MCF 10A (cell line): ENCODE data around the gene TEX10. TPM values are rescaled to one million over a fixed set of nuclear protein-coding genes. Genes with fewer than 3 reads are reported as not detected.
A peak's percentile ranks its signal among the peaks of the same experiment; 100 is the strongest.
"Not testable (repeated sequence)": the region's sequence is repeated elsewhere in the genome, so short reads cannot be mapped to it uniquely, and the experiment has no call there.

ENCODE experiments used
- BruUV-seq: library from RNA; stranded (reverse); fragments of 400-500 nt; replicated peaks from 2 replicates; lab custom pipeline; 2021; lab: Mats Ljungman, UMichigan
- CTCF ChIA-PET: fragments of 300-600 bp; sonication (Branson Sonifier 250); formaldehyde crosslinking; extraction: SDS; loops from one replicate; lab custom pipeline; 2021; ENCODE audit warnings: antibody characterized with exemption, inconsistent platforms; lab: Yijun Ruan, JAX
- POLR2A ChIA-PET: fragments of 300-600, 350-650 bp; sonication (Branson Sonifier 250); formaldehyde crosslinking; extraction: SDS; loops from one replicate; lab custom pipeline; 2020; ENCODE audit warnings: antibody characterized with exemption, inconsistent platforms; lab: Yijun Ruan, JAX
- DNase-seq: peaks from one replicate; pipeline ENCODE4 v3.0.0-alpha.2; 2018; ENCODE audit not compliant: unreplicated experiment
- H3K27ac Mint-ChIP-seq: one replicate; pipeline ENCODE4 v1.8.0; 2022; ENCODE audit warnings: mild to moderate bottlenecking, low read depth, mixed read lengths; ENCODE audit not compliant: unreplicated experiment
- H3K27me3 Mint-ChIP-seq: one replicate; pipeline ENCODE4 v1.8.0; 2022; ENCODE audit warnings: mixed read lengths; ENCODE audit not compliant: insufficient read depth, unreplicated experiment
- H3K36me3 Mint-ChIP-seq: one replicate; pipeline ENCODE4 v1.8.0; 2022; ENCODE audit warnings: mild to moderate bottlenecking, moderate library complexity, mixed read lengths; ENCODE audit not compliant: insufficient read depth, unreplicated experiment
- H3K4me1 Mint-ChIP-seq: one replicate; pipeline ENCODE4 v1.8.0; 2022; ENCODE audit warnings: mixed read lengths; ENCODE audit not compliant: insufficient read depth, unreplicated experiment
- H3K4me3 Mint-ChIP-seq: one replicate; pipeline ENCODE4 v1.8.0; 2022; ENCODE audit warnings: mild to moderate bottlenecking, moderate library complexity, mixed read lengths; ENCODE audit not compliant: unreplicated experiment
- H3K9me3 Mint-ChIP-seq: one replicate; pipeline ENCODE4 v1.8.0; 2022; ENCODE audit warnings: mixed read lengths; ENCODE audit not compliant: unreplicated experiment
- CTCF ChIP-seq: fragments of 200-600 bp; IDR thresholded peaks from one replicate; pipeline ENCODE4 v1.8.0; 2022; ENCODE audit warnings: antibody characterized with exemption, mild to moderate bottlenecking; ENCODE audit not compliant: unreplicated experiment
- intact Hi-C: fragments of 100-400 bp; cut with micrococcal nuclease; formaldehyde crosslinking; loops from 2 replicates; pipeline ENCODE4 v1.14.1; 2022
- total RNA-seq: library from RNA; stranded (reverse); gene quantifications from 2 replicates; pipeline ENCODE4 v1.2.3, GENCODE V29; 2022

Gene TEX10
- total RNA-seq, 1 experiment from 2014 or later, result 38.2 TPM

- Mint-ChIP-seq H3K4me3 (no peak overlapping the region), H3K9me3 (no peaks in the 10 kb centered on the region), H3K27ac (peak overlapping the region; percentile 11), H3K36me3 (peaks cover 84% of the 10 kb centered on the region), H3K27me3 (no peaks in the 10 kb centered on the region), H3K4me1 (peaks cover 24% of the 10 kb centered on the region)
- no peak for DNase-seq
- POLR2A ChIA-PET, result interaction anchor here (0.7 to 3.6 kb wide), 2 partner anchors 8 to 10 kb away, joined by 3 to 20 read pairs; partner anchors contain the start of gene TEX10
- CTCF ChIA-PET, result interaction anchor here (6.5 kb wide), 1 partner anchor 17 kb away, joined by 44 read pairs; no protein-coding TSS in a partner anchor
- no peak for TF ChIP-seq CTCF
- BruUV-seq, result no TSS peak
- intact Hi-C loops, result no loop called here
Measured at GRCh38 chr9:100341889-100342288, 10.9 kb downstream of the TEX10 start.

GRCh38 chr9:100340224-100340623 is 12.5 kb downstream of the TEX10 start:
- intact Hi-C loops, result no loop called here
- POLR2A ChIA-PET, result interaction anchor here (0.9 kb wide), 1 partner anchor 9 kb away, joined by 4 read pairs; no protein-coding TSS in a partner anchor

GRCh38 chr9:100338736-100339135 is 14.0 kb downstream of the TEX10 start:
- ChIA-PET CTCF (interaction anchor here (1.0 to 5.1 kb wide), 3 partner anchors 11 to 973 kb away, joined by 4 to 67 read pairs (median 4); no protein-coding TSS in a partner anchor), POLR2A (interaction anchor here (2.2 kb wide), 1 partner anchor 13 kb away, joined by 13 read pairs; the partner anchor contains the start of gene TEX10)
- DNase-seq, H3K4me3 Mint-ChIP-seq, H3K27ac Mint-ChIP-seq, intact Hi-C loops, H3K9me3 Mint-ChIP-seq, BruUV-seq, H3K27me3 Mint-ChIP-seq: not testable (repeated sequence)
- peaks cover 77% of the 10 kb centered on the region for H3K36me3 Mint-ChIP-seq
- H3K4me1 Mint-ChIP-seq, result peaks cover 14% of the 10 kb centered on the region

More at GRCh38 chr9:100340224-100340623, 12.5 kb downstream of the TEX10 start:
- CTCF ChIA-PET, result interaction anchor here (0.6 to 5.1 kb wide), 4 partner anchors 10 to 1042 kb away, joined by 3 to 67 read pairs (median 6); no protein-coding TSS in a partner anchor
- Mint-ChIP-seq H3K9me3 (no peaks in the 10 kb centered on the region), H3K36me3 (peaks cover 71% of the 10 kb centered on the region), H3K4me3 (no peak overlapping the region), H3K27me3 (no peaks in the 10 kb centered on the region), H3K4me1 (peaks cover 16% of the 10 kb centered on the region), H3K27ac (no peak overlapping the region)
- BruUV-seq, result no TSS peak
- no peak for DNase-seq
- no peak for TF ChIP-seq CTCF

DNA sequence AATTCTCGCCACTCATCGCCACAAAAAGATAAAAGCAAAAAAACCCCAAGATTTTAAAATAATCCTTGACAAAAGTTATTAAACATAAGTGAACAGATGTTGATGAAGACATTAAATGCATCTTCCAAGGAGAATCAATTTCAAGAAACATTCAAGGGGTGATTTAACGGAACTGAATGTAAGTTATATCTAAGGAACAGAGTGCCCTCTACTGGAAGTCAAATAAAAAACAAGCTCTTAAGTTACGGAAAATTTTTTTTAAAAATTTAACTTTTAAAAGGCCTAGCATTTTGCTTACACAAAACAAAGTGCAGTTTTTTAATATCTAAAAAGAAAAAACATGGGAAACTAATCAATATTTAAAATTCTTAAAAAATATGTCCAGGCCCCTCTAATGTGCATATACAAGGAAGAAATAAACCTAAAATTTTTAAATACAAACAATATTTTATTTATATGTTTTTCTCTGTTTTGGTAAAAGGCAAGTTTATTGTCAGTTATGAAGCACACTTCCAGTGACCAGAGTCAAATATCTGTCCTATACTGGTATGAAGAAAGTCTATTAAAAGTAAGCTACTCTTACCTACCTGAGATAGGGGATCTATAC is 28.0 kb downstream of the TEX10 start:
- peak; percentile 13 for DNase-seq
- intact Hi-C loops, result loop anchor here (5.0 kb wide), 4 partner anchors 113 to 517 kb away; no protein-coding TSS in a partner anchor
- no TSS peak for BruUV-seq
- Mint-ChIP-seq H3K36me3 (peaks cover 53% of the 10 kb centered on the region), H3K4me3 (no peak overlapping the region), H3K27me3 (no peaks in the 10 kb centered on the region), H3K27ac (no peak overlapping the region), H3K4me1 (no peaks in the 10 kb centered on the region), H3K9me3 (no peaks in the 10 kb centered on the region)
- CTCF ChIA-PET, result interaction anchor here (0.5 to 3.6 kb wide), 39 partner anchors 8 to 1162 kb away, joined by 3 to 67 read pairs (median 4); partner anchors contain the start of gene TEX10
- peak; percentile 42 for TF ChIP-seq CTCF
- POLR2A ChIA-PET, result interaction anchor here (0.9 to 1.2 kb wide), 2 partner anchors 77 to 102 kb away, joined by 3 read pairs; no protein-coding TSS in a partner anchor
